ENCODE data around the gene RAB9A. TPM values are rescaled to one million over a fixed set of nuclear protein-coding genes. Genes with fewer than 3 reads are reported as not detected.

The RAB9A gene
- total and polyA plus RNA-seq, 10 of the 15 experiments (the other 5 are each of a cell fraction or from before 2014, with no cell fraction given), result 42.1 to 142 (median 49.9) TPM

DNA sequence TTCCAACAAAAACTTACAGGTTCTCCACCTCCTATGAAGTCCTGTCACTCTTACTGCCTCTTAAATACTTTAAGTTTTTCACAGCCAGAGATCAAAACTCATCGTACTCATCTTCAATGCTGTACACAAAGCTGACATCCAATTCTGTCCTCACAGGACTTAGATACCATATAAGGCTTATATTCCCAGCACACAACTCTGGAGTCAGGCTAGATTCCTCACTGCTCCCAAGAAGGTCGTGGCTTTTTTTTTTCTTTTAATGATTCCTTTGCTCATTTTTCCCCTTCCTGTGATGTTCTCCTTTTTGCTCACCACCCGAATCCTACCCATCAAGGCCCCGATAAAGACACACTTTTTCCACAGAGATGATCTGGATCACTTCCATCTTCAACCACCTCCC lies 44.6 kb downstream of the RAB9A start (continued):
- TF ChIP-seq, protein P1, sequence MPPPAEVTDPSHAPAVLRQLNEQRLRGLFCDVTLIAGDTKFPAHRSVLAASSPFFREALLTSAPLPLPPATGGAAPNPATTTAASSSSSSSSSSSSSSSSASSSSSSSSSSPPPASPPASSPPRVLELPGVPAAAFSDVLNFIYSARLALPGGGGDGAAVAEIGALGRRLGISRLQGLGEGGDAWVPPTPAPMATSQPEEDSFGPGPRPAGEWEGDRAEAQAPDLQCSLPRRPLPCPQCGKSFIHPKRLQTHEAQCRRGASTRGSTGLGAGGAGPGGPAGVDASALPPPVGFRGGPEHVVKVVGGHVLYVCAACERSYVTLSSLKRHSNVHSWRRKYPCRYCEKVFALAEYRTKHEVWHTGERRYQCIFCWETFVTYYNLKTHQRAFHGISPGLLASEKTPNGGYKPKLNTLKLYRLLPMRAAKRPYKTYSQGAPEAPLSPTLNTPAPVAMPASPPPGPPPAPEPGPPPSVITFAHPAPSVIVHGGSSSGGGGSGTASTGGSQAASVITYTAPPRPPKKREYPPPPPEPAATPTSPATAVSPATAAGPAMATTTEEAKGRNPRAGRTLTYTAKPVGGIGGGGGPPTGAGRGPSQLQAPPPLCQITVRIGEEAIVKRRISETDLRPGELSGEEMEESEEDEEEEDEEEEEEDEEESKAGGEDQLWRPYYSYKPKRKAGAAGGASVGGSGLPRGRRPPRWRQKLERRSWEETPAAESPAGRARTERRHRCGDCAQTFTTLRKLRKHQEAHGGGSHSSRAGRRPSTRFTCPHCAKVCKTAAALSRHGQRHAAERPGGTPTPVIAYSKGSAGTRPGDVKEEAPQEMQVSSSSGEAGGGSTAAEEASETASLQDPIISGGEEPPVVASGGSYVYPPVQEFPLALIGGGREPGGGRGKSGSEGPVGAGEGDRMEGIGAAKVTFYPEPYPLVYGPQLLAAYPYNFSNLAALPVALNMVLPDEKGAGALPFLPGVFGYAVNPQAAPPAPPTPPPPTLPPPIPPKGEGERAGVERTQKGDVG (CRISPR knock-in tag; IDR thresholded peaks at IDR 0.05), result no peak
- TF ChIP-seq JUNB (IDR thresholded peaks at IDR 0.05) (no peak), PML (IDR thresholded peaks at IDR 0.05; ENCODE audit: low read length) (no peak), NFYB (IDR thresholded peaks at IDR 0.05; ENCODE audit: insufficient read depth, low read depth, low read length) (no peak), CHD2 (IDR thresholded peaks at IDR 0.05; ENCODE audit: borderline replicate concordance, low read depth, low read length) (no peak)
- TF ChIP-seq, protein P2, sequence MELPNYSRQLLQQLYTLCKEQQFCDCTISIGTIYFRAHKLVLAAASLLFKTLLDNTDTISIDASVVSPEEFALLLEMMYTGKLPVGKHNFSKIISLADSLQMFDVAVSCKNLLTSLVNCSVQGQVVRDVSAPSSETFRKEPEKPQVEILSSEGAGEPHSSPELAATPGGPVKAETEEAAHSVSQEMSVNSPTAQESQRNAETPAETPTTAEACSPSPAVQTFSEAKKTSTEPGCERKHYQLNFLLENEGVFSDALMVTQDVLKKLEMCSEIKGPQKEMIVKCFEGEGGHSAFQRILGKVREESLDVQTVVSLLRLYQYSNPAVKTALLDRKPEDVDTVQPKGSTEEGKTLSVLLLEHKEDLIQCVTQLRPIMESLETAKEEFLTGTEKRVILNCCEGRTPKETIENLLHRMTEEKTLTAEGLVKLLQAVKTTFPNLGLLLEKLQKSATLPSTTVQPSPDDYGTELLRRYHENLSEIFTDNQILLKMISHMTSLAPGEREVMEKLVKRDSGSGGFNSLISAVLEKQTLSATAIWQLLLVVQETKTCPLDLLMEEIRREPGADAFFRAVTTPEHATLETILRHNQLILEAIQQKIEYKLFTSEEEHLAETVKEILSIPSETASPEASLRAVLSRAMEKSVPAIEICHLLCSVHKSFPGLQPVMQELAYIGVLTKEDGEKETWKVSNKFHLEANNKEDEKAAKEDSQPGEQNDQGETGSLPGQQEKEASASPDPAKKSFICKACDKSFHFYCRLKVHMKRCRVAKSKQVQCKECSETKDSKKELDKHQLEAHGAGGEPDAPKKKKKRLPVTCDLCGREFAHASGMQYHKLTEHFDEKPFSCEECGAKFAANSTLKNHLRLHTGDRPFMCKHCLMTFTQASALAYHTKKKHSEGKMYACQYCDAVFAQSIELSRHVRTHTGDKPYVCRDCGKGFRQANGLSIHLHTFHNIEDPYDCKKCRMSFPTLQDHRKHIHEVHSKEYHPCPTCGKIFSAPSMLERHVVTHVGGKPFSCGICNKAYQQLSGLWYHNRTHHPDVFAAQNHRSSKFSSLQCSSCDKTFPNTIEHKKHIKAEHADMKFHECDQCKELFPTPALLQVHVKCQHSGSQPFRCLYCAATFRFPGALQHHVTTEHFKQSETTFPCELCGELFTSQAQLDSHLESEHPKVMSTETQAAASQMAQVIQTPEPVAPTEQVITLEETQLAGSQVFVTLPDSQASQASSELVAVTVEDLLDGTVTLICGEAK (IDR thresholded peaks at IDR 0.05; ENCODE audit: borderline replicate concordance), result no peak
